ENCODE data around the gene TMEM165. TPM values are rescaled to one million over a fixed set of nuclear protein-coding genes. Genes with fewer than 3 reads are reported as not detected.

TMEM165 gene, protein sequence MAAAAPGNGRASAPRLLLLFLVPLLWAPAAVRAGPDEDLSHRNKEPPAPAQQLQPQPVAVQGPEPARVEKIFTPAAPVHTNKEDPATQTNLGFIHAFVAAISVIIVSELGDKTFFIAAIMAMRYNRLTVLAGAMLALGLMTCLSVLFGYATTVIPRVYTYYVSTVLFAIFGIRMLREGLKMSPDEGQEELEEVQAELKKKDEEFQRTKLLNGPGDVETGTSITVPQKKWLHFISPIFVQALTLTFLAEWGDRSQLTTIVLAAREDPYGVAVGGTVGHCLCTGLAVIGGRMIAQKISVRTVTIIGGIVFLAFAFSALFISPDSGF
- 49.6 and 88.3 TPM in 2 replicates for total RNA-seq (2012; rRNA removed)
- polyA plus RNA-seq (2012; rRNA removed): 73.3 and 83.0 TPM in 2 replicates
- polyA plus RNA-seq (2012; cell fraction: cytosol; rRNA removed): 24.8 and 66.4 TPM in 2 replicates
- polyA plus RNA-seq (2012; cell fraction: nucleus; rRNA removed; ENCODE audit: low replicate concordance): 80.3 and 193 TPM in 2 replicates
- Bru-seq, nascent RNA: percentile 99 among the genes with signal in this experiment
- BruChase-seq, experiment 1, labeled RNA remaining after a 6-hour chase: percentile 98 among the genes with signal in this experiment
- percentile 97 among the genes with signal in this experiment for BruChase-seq, experiment 2, labeled RNA remaining after a 2-hour chase
- long read RNA-seq, transcript TMEM165-201 (6 exons, 1,928 nt): major isoform, 247 of 275 reads
- long read RNA-seq, partial matches to known transcripts: 5 of 275 reads
- long read RNA-seq, other reads (novel, unspliced or antisense): 22 of 275 reads

DNA sequence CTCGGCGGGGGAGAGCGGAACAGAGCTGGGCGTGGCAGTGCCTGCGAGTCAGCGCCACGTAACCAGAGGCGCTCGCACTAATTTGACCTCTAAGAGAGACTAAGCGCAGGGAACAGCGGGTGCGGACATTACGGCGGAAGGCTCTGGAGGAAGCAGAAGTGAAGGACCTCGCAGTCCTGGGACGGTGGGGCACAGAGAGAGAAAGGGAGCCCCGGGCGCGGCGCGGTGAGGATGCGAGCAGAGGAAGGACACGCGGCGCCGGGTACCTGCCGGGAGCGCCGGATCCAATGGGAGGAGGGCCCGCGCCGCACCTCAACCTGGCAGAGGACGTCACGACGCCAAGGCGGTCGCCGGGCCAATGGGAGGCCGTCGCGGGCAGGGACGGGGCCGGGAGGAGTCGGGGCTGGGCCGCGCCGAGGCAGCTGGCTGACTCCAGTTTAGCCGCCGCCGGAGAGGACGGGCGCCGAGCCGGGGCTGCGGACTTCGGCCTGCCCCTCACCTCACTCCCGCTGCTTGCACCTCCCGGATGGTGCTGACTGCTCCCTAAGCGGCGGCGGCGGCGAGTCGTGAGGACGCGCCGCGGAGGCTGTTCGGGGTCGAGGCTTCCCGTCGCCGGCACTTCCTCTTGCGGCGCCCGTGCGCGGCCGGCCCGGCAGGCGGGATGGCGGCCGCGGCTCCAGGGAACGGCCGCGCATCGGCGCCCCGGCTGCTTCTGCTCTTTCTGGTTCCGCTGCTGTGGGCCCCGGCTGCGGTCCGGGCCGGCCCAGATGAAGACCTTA is at the start of gene TMEM165:
Gene TMEM165, plus strand, starts transcription at position 429 of the 779 bp plus-strand sequence. Its CDS starts 233 bp downstream, at position 662.
- BruUV-seq (replicated peaks): no TSS peak
- H3K9ac ChIP-seq (ENCODE audit: low read depth, low read length): peak within 1 kb of the TSS; percentile 99
- peak within 1 kb of the TSS; percentile 78 for H3K4ac ChIP-seq (ENCODE audit: low read depth, low read length)
- TF ChIP-seq CHD1 (IDR thresholded peaks at IDR 0.05; ENCODE audit: low read depth, low read length) (peak; percentile 31; the same call in 1 of the 2 replicates), RCOR1 (IDR thresholded peaks at IDR 0.05; ENCODE audit: insufficient replicate concordance, low read length) (no peak), MAZ (IDR thresholded peaks at IDR 0.05; ENCODE audit: borderline replicate concordance, low read depth, low read length) (peak; percentile 50; the same call in 1 of the 2 replicates), POLR2A (IDR thresholded peaks at IDR 0.05; ENCODE audit: low read depth, low read length) (peak; percentile 96), CEBPB (IDR thresholded peaks at IDR 0.05; ENCODE audit: low read depth, low read length) (no peak), MXI1 (IDR thresholded peaks at IDR 0.05; ENCODE audit: borderline replicate concordance, low read depth, low read length) (peak; percentile 76), FOS (IDR thresholded peaks at IDR 0.05; ENCODE audit: low read depth, low read length) (peak; percentile 4; the same call in 1 of the 2 replicates)
- TF ChIP-seq, protein P1, sequence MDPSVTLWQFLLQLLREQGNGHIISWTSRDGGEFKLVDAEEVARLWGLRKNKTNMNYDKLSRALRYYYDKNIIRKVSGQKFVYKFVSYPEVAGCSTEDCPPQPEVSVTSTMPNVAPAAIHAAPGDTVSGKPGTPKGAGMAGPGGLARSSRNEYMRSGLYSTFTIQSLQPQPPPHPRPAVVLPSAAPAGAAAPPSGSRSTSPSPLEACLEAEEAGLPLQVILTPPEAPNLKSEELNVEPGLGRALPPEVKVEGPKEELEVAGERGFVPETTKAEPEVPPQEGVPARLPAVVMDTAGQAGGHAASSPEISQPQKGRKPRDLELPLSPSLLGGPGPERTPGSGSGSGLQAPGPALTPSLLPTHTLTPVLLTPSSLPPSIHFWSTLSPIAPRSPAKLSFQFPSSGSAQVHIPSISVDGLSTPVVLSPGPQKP (IDR thresholded peaks at IDR 0.05; ENCODE audit: borderline replicate concordance, low read depth, low read length): no peak
- H3K36me3 ChIP-seq (ENCODE audit: control insufficient read depth, insufficient read depth, low read length): peaks cover 7% of the 10 kb centered on the region
- ChIA-PET POLR2A (ENCODE audit: unreplicated experiment) (interaction anchor here (0.6 to 0.8 kb wide), 2 partner anchors 22 to 50 kb away, joined by 4 to 5 read pairs; no protein-coding TSS in a partner anchor), CTCF (interaction anchor here (0.6 to 2.0 kb wide), 5 partner anchors 31 to 558 kb away, joined by 3 to 10 read pairs (median 3); partner anchors contain the start of gene SRD5A3)
- peaks cover 40% of the 10 kb centered on the region for H4K20me1 ChIP-seq (ENCODE audit: insufficient read depth, low read length)
- H3K27ac ChIP-seq (ENCODE audit: insufficient read depth, low read length): peak within 1 kb of the TSS; percentile 99
- DNase-seq: peak; percentile 79
- peak within 1 kb of the TSS; percentile 74 to 78 for H4K8ac ChIP-seq (ENCODE audit: low read depth in 2 of 2, low read length in 2 of 2)
- H2BK5ac ChIP-seq (ENCODE audit: low read depth, low read length, poor library complexity, severe bottlenecking): peak within 1 kb of the TSS; percentile 95
- H3K9me3 ChIP-seq (ENCODE audit: control insufficient read depth, insufficient read depth, low read length): no peaks in the 10 kb centered on the region
- H4K5ac ChIP-seq (ENCODE audit: low read depth, low read length): peak within 1 kb of the TSS; percentile 79
- in situ Hi-C loops (cut with MboI; ENCODE audit: low sequenced_read_pairs) (no loop called here), intact Hi-C loops (cut with micrococcal nuclease) (loop anchor here (1.0 kb wide), 1 partner anchor 49 kb away; the partner anchor contains the start of gene SRD5A3), dilution Hi-C loops (cut with HindIII; ENCODE audit: low sequenced_read_pairs, unreplicated experiment) (no loop called here)
- 0% methylated on average over 63 of the region's 95 CpGs; no CpG with 5 or more reads in 1 of the 2 experiments for WGBS, 2 experiments (ENCODE audit: extremely low coverage in 2 of 2, insufficient read length in 1 of 2)
- H3K14ac ChIP-seq (replicated peaks; ENCODE audit: low read depth, low read length): peak within 1 kb of the TSS; percentile 90
- H2AK9ac ChIP-seq (replicated peaks; ENCODE audit: low read depth, low read length, poor library complexity): peak within 1 kb of the TSS; percentile 96
- peak within 1 kb of the TSS; percentile 99 for H3K23ac ChIP-seq (ENCODE audit: low read depth, low read length)
- H3K18ac ChIP-seq (ENCODE audit: low read depth, low read length): peak within 1 kb of the TSS; percentile 95
- ATAC-seq (ENCODE audit: low read depth): peak; percentile 92
- peaks cover 3% of the 10 kb centered on the region; the same call in 1 of the 2 replicates for H3K9me1 ChIP-seq (ENCODE audit: insufficient read depth, low read length)
- peak within 1 kb of the TSS; percentile 9; the same call in 1 of the 2 replicates for H2BK20ac ChIP-seq (ENCODE audit: low read depth, low read length)
- peak within 1 kb of the TSS; percentile 49; the same call in 1 of the 3 replicates for H2BK15ac ChIP-seq (ENCODE audit: low read depth, low read length)
- peak within 1 kb of the TSS; percentile 77 for H2AK5ac ChIP-seq (ENCODE audit: low read depth, low read length)
- H3K27me3 ChIP-seq (ENCODE audit: control insufficient read depth, insufficient read depth, low read length): no peaks in the 10 kb centered on the region
- peak within 1 kb of the TSS; percentile 67; the same call in 1 of the 2 replicates for H2BK120ac ChIP-seq (ENCODE audit: low read depth, low read length)
- H3K4me3 ChIP-seq (ENCODE audit: insufficient read depth, low read depth, low read length): peak within 1 kb of the TSS; percentile 99
- peak within 1 kb of the TSS; percentile 92 for H3K56ac ChIP-seq (ENCODE audit: extremely low read depth, insufficient read depth, low read length)
- peak within 1 kb of the TSS; percentile 76 for H4K91ac ChIP-seq (ENCODE audit: insufficient read depth, low read depth, low read length)
- peak within 1 kb of the TSS; percentile 97 for H2AFZ ChIP-seq (replicated peaks; ENCODE audit: low read length, poor library complexity)
- peaks cover 7% of the 10 kb centered on the region for H3K4me1 ChIP-seq (ENCODE audit: control insufficient read depth, insufficient read depth, low read length)
- peaks cover 2 to 7% of the 10 kb centered on the region in 2 experiments; a peak in 2 of 4 replicates for H3K79me1 ChIP-seq (ENCODE audit: low read depth in 1 of 2, low read length in 2 of 2)
- peak within 1 kb of the TSS; percentile 91 for H3K4me2 ChIP-seq (ENCODE audit: low read depth, low read length)
